Gastrocnemius medialis (tissue), 4 donors: Measurements from ENCODE around the gene EP400.

Experiments
- CTCF ChIP-seq, 5 experiments: fragments of 450-650 bp in 3 of 5; fragments of 200-600 bp in 2 of 5; sonication (generic) in 2 of 5; IDR thresholded peaks in 4 of 5; conservative IDR thresholded peaks in 1 of 5; 1 replicate in 4 of 5; 2 replicates in 1 of 5; pipeline ENCODE4 v1.5.1; 2016 to 2019; ENCODE audit warnings: antibody characterized with exemption in 5 of 5, mild to moderate bottlenecking in 3 of 5, moderate library complexity in 3 of 5
- POLR2A ChIP-seq, 2 donors: fragments of 450-650 bp; IDR thresholded peaks; one replicate each; pipeline ENCODE4 v1.6.1; 2017; ENCODE audit warnings: antibody characterized with exemption in 2 of 2, mild to moderate bottlenecking in 2 of 2, moderate library complexity in 2 of 2

GRCh38 chr12:131928080-131928710, 21.5 kb upstream of the EP400 start:
- TF ChIP-seq CTCF (IDR thresholded peaks at IDR 0.05 in 4 of 5, conservative IDR thresholded peaks at IDR 0.05 in 1 of 5) (no peak), POLR2A (IDR thresholded peaks at IDR 0.05) (no peak)
